Mesenchymal stem cell (in vitro differentiated cells and primary cell): ENCODE data around the gene TXNRD1.

ENCODE experiments used
- DNase-seq: peaks from one replicate; pipeline ENCODE4 v3.0.0-alpha.2; 2013
- H2AFZ ChIP-seq: one replicate; pipeline ENCODE4 v1.6.1; 2013; ENCODE audit warnings: low read depth, mild to moderate bottlenecking, control low read depth, inconsistent platforms, low read length, moderate library complexity
- H2AK5ac ChIP-seq: 2 replicates; pipeline ENCODE4 v1.6.1; 2013; ENCODE audit warnings: low read length, moderate library complexity, mild to moderate bottlenecking, inconsistent platforms; ENCODE audit not compliant: severe bottlenecking
- H2BK120ac ChIP-seq: one replicate; pipeline ENCODE4 v1.6.1; 2013; ENCODE audit warnings: low read depth, mild to moderate bottlenecking, inconsistent platforms, low read length, moderate library complexity
- H2BK12ac ChIP-seq, 2 experiments: one replicate each; pipeline ENCODE4 v1.6.1; 2013; ENCODE audit warnings: inconsistent platforms in 2 of 2, low read length in 2 of 2, mild to moderate bottlenecking in 2 of 2, moderate library complexity in 2 of 2, control low read depth in 1 of 2
- H2BK15ac ChIP-seq: one replicate; pipeline ENCODE4 v1.6.1; 2013; ENCODE audit warnings: mild to moderate bottlenecking, low read depth, inconsistent platforms; ENCODE audit not compliant: poor library complexity, severe bottlenecking
- H2BK5ac ChIP-seq: 2 replicates; pipeline ENCODE4 v1.6.1; 2013; ENCODE audit warnings: low read depth, mild to moderate bottlenecking, low read length, control low read depth, inconsistent platforms; ENCODE audit not compliant: poor library complexity, severe bottlenecking
- H3K14ac ChIP-seq, 2 experiments: one replicate each; pipeline ENCODE4 v1.6.1; 2013; ENCODE audit warnings: inconsistent platforms in 2 of 2, low read length in 2 of 2, control low read depth in 1 of 2, mild to moderate bottlenecking in 1 of 2, moderate library complexity in 1 of 2
- H3K18ac ChIP-seq, 2 experiments: one replicate each; pipeline ENCODE4 v1.6.1; 2013; ENCODE audit warnings: inconsistent platforms in 2 of 2, low read length in 2 of 2, control low read depth in 1 of 2, low read depth in 1 of 2, mild to moderate bottlenecking in 1 of 2
- H3K23ac ChIP-seq, 2 experiments: one replicate each; pipeline ENCODE4 v1.6.1; 2013; ENCODE audit warnings: inconsistent platforms in 2 of 2, low read length in 2 of 2, mild to moderate bottlenecking in 2 of 2, moderate library complexity in 2 of 2, control low read depth in 1 of 2
- H3K27ac ChIP-seq: 2 replicates; pipeline ENCODE4 v1.5.1; 2013; ENCODE audit warnings: mild to moderate bottlenecking, moderate library complexity, low read length, control low read depth, inconsistent platforms; ENCODE audit not compliant: poor library complexity, severe bottlenecking
- H3K27me3 ChIP-seq, 2 experiments: 2 replicates each; pipeline versions ENCODE4 v1.6.1 to v1.7.0; 2013; ENCODE audit warnings: low read length in 2 of 2, mild to moderate bottlenecking in 2 of 2, moderate library complexity in 2 of 2, control low read depth in 1 of 2, inconsistent platforms in 1 of 2; ENCODE audit not compliant: control insufficient read depth in 1 of 2, insufficient read depth in 1 of 2
- H3K36me3 ChIP-seq, 2 experiments: 2 replicates each; pipeline versions ENCODE4 v1.6.1 to v1.7.0; 2013; ENCODE audit warnings: low read length in 2 of 2, control low read depth in 1 of 2, inconsistent platforms in 1 of 2, low read depth in 1 of 2, mild to moderate bottlenecking in 1 of 2; ENCODE audit not compliant: insufficient read depth in 2 of 2, control insufficient read depth in 1 of 2
- H3K4ac ChIP-seq, 2 experiments: one replicate each; pipeline ENCODE4 v1.6.1; 2013; ENCODE audit warnings: inconsistent platforms in 2 of 2, low read length in 2 of 2, mild to moderate bottlenecking in 2 of 2, moderate library complexity in 2 of 2, control low read depth in 1 of 2, low read depth in 1 of 2
- H3K4me1 ChIP-seq: 2 replicates; pipeline ENCODE4 v1.6.1; 2013; ENCODE audit warnings: low read depth, low read length, control low read depth; ENCODE audit not compliant: control insufficient read depth, insufficient read depth
- H3K4me2 ChIP-seq: 2 replicates; pipeline ENCODE4 v1.6.1; 2013; ENCODE audit warnings: low read length, mild to moderate bottlenecking, inconsistent platforms; ENCODE audit not compliant: poor library complexity, severe bottlenecking
- H3K4me3 ChIP-seq, 2 experiments: 2 replicates each; pipeline versions ENCODE4 v1.5.1 to v1.7.0; 2013; ENCODE audit warnings: low read length in 2 of 2, mild to moderate bottlenecking in 2 of 2, control low read depth in 1 of 2, low read depth in 1 of 2; ENCODE audit not compliant: insufficient read depth in 1 of 2
- H3K79me1 ChIP-seq: replicated peaks from 2 replicates; pipeline ENCODE4 v1.6.1; 2013; ENCODE audit warnings: mild to moderate bottlenecking, control low read depth, low read length, inconsistent platforms; ENCODE audit not compliant: poor library complexity, severe bottlenecking
- H3K9ac ChIP-seq: 2 replicates; pipeline ENCODE4 v1.7.0; 2013; ENCODE audit warnings: mild to moderate bottlenecking, low read length, moderate library complexity
- H3K9me3 ChIP-seq: 2 replicates; pipeline ENCODE4 v1.7.0; 2013; ENCODE audit warnings: mild to moderate bottlenecking, low read length; ENCODE audit not compliant: control insufficient read depth
- H4K8ac ChIP-seq: one replicate; pipeline ENCODE4 v1.6.1; 2013; ENCODE audit warnings: inconsistent platforms, mild to moderate bottlenecking, low read length, moderate library complexity
- H4K91ac ChIP-seq: one replicate; pipeline ENCODE4 v1.6.1; 2013; ENCODE audit warnings: mild to moderate bottlenecking, low read length, inconsistent platforms
- WGBS: methylation state at CpG from one replicate; pipeline ENCODE4 v1.1.7; 2013; ENCODE audit warnings: mixed read lengths; 5-methylcytosine and 5-hydroxymethylcytosine counted together

TXNRD1 gene

GRCh38 chr12:104354868-104355570 is 139.4 kb downstream of the TXNRD1 start:
- no peak overlapping the region for H2BK120ac ChIP-seq
- DNase-seq: no peak
- no peak overlapping the region for H2BK15ac ChIP-seq
- WGBS: 95% methylated on average over 7 of the region's 7 CpGs
- H4K8ac ChIP-seq: no peak overlapping the region
- H3K14ac ChIP-seq: no peak overlapping the region
- H3K4me1 ChIP-seq: no peaks in the 10 kb centered on the region
- H3K9me3 ChIP-seq: peaks cover 3% of the 10 kb centered on the region
- H3K27ac ChIP-seq: no peak overlapping the region
- H3K4me3 ChIP-seq: no peak overlapping the region
- no peak overlapping the region for H3K4me2 ChIP-seq
- no peak overlapping the region for H2AK5ac ChIP-seq
- no peak overlapping the region for H2BK12ac ChIP-seq
- no peak overlapping the region for H3K4ac ChIP-seq
- H3K27me3 ChIP-seq: no peaks in the 10 kb centered on the region
- no peak overlapping the region for H3K9ac ChIP-seq
- H3K36me3 ChIP-seq: peaks cover 17 to 55% of the 10 kb centered on the region in 2 experiments
- H3K18ac ChIP-seq: no peak overlapping the region
- H4K91ac ChIP-seq: no peak overlapping the region
- H3K23ac ChIP-seq: no peak overlapping the region
- no peak overlapping the region for H2BK5ac ChIP-seq
- H2AFZ ChIP-seq: no peak overlapping the region
- peaks cover 12% of the 10 kb centered on the region for H3K79me1 ChIP-seq

GRCh38 chr12:104355630-104356029 is 140.1 kb downstream of the TXNRD1 start:
- Histone ChIP-seq H2BK15ac (no peak overlapping the region), H3K18ac (peak overlapping the region in 1 of 2 experiments; percentile 18), H2BK5ac (no peak overlapping the region), H2AK5ac (no peak overlapping the region), H3K9me3 (peaks cover 9% of the 10 kb centered on the region), H4K8ac (no peak overlapping the region), H2AFZ (no peak overlapping the region), H3K4me2 (no peak overlapping the region), H4K91ac (no peak overlapping the region), H3K27ac (no peak overlapping the region), H2BK120ac (no peak overlapping the region), H3K9ac (no peak overlapping the region), H2BK12ac (no peak overlapping the region), H3K4me1 (no peaks in the 10 kb centered on the region), H3K27me3 (no peaks in the 10 kb centered on the region), H3K4ac (no peak overlapping the region), H3K14ac (peak overlapping the region in 1 of 2 experiments; percentile 82), H3K79me1 (peaks cover 10% of the 10 kb centered on the region), H3K36me3 (peaks cover 15 to 49% of the 10 kb centered on the region in 2 experiments), H3K23ac (no peak overlapping the region), H3K4me3 (no peak overlapping the region)
- DNase-seq: no peak
- WGBS: 97% methylated on average over 3 of the region's 3 CpGs

GRCh38 chr12:104356231-104357115 is 140.9 kb downstream of the TXNRD1 start:
- Histone ChIP-seq H3K9me3 (peaks cover 13% of the 10 kb centered on the region), H2BK5ac (no peak overlapping the region), H3K4me2 (no peak overlapping the region), H3K23ac (no peak overlapping the region), H3K36me3 (peaks cover 9 to 41% of the 10 kb centered on the region in 2 experiments), H2BK15ac (no peak overlapping the region), H2AFZ (no peak overlapping the region), H3K18ac (no peak overlapping the region), H3K4me3 (no peak overlapping the region), H3K14ac (no peak overlapping the region), H3K27me3 (no peaks in the 10 kb centered on the region), H3K79me1 (peaks cover 3% of the 10 kb centered on the region), H3K9ac (no peak overlapping the region), H3K4me1 (no peaks in the 10 kb centered on the region), H3K4ac (peak overlapping the region in 1 of 2 experiments; percentile 24), H2AK5ac (no peak overlapping the region), H2BK12ac (no peak overlapping the region), H4K8ac (no peak overlapping the region), H3K27ac (no peak overlapping the region), H4K91ac (no peak overlapping the region), H2BK120ac (no peak overlapping the region)
- WGBS: 91% methylated on average over 16 of the region's 17 CpGs
- DNase-seq: no peak

- Histone ChIP-seq H4K91ac (no peak overlapping the region), H3K23ac (no peak overlapping the region), H2BK12ac (no peak overlapping the region), H3K79me1 (no peaks in the 10 kb centered on the region), H3K9ac (no peak overlapping the region), H3K4me2 (no peak overlapping the region), H4K8ac (no peak overlapping the region), H3K36me3 (peaks cover 12 to 31% of the 10 kb centered on the region in 2 experiments), H2BK120ac (no peak overlapping the region), H3K14ac (no peak overlapping the region), H2BK15ac (no peak overlapping the region), H3K9me3 (peaks cover 13% of the 10 kb centered on the region), H3K4me3 (no peak overlapping the region), H2AK5ac (no peak overlapping the region), H2BK5ac (no peak overlapping the region), H3K27ac (no peak overlapping the region), H2AFZ (no peak overlapping the region), H3K27me3 (no peaks in the 10 kb centered on the region), H3K4ac (no peak overlapping the region), H3K4me1 (peaks cover 2% of the 10 kb centered on the region), H3K18ac (no peak overlapping the region)
- DNase-seq: peak; percentile 66
- WGBS: no CpG with 5 or more reads among the region's 1 CpG
Observed at GRCh38 chr12:104357421-104357952, 141.9 kb downstream of the TXNRD1 start.
